IPS-18a (cell line): ENCODE data around the gene COL13A1.

Source experiments
- H3K27ac ChIP-seq: one replicate; pipeline ENCODE4 v1.5.1; 2013; ENCODE audit warnings: low read length
- H3K27me3 ChIP-seq: one replicate; pipeline ENCODE4 v1.6.1; 2013; ENCODE audit warnings: mild to moderate bottlenecking, low read length; ENCODE audit not compliant: control insufficient read depth, insufficient read depth
- H3K36me3 ChIP-seq: one replicate; pipeline ENCODE4 v1.6.1; 2013; ENCODE audit warnings: low read depth, low read length; ENCODE audit not compliant: control insufficient read depth
- H3K4me1 ChIP-seq: one replicate; pipeline ENCODE4 v1.6.1; 2013; ENCODE audit warnings: low read depth, low read length; ENCODE audit not compliant: control insufficient read depth
- H3K4me3 ChIP-seq: one replicate; pipeline ENCODE4 v1.5.1; 2013; ENCODE audit warnings: low read length
- H3K9ac ChIP-seq: one replicate; pipeline ENCODE4 v1.6.1; 2013; ENCODE audit warnings: mild to moderate bottlenecking, low read length, moderate library complexity
- H3K9me3 ChIP-seq: one replicate; pipeline ENCODE4 v1.6.1; 2013; ENCODE audit warnings: low read depth, low read length; ENCODE audit not compliant: control insufficient read depth

Gene COL13A1

DNA sequence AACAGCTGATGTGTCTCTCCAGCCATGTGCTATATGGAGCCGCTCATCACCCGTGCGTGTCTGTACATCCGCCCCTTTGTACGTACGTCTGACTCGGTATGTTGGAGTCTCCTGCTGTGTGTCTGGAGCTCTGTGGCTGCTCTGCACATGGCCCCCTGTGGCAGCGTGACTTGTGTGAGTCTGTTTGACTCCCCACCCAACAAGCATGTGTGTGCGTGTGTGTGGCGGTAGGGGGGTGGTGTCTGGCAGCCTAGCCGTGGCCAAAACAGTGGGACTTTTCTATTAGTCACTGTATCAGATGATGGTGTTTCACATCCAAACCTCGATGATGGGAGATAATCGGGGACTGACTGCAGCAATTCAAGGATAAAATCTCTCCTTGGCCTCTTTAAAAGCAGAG lies 94.1 kb downstream of the COL13A1 start:
- Histone ChIP-seq H3K36me3 (no peaks in the 10 kb centered on the region), H3K9me3 (no peaks in the 10 kb centered on the region), H3K4me1 (peaks cover 10% of the 10 kb centered on the region), H3K9ac (no peak overlapping the region), H3K27me3 (no peaks in the 10 kb centered on the region), H3K4me3 (no peak overlapping the region), H3K27ac (no peak overlapping the region)

- no peaks in the 10 kb centered on the region for H3K27me3 ChIP-seq
- H3K9me3 ChIP-seq = no peaks in the 10 kb centered on the region
- H3K36me3 ChIP-seq = no peaks in the 10 kb centered on the region
- no peak overlapping the region for H3K27ac ChIP-seq
- H3K4me1 ChIP-seq = peaks cover 14% of the 10 kb centered on the region
- H3K9ac ChIP-seq = no peak overlapping the region
- no peak overlapping the region for H3K4me3 ChIP-seq
Observed at GRCh38 chr10:69896606-69897231, 95.0 kb downstream of the COL13A1 start.

DNA sequence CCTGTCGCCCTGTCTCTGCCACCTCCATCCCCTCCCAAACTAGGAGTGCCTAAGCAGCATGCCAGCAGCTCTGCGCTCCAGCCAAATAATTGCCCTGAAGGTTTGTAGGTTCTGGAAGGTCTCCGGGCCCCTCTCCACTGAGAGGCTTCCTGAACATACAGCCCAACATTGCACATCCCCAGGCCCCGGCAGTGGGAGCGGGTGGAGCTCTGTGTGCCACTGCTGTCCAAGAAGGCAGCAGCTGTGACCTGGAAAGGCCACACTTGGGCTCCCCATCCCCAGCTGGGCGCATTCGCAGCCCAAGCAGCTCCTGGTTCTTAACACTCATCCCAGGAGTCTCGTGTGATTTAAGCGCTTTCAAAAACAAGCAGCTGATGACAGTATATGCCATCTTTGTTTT lies 95.7 kb downstream of the COL13A1 start:
- H3K9ac ChIP-seq = no peak overlapping the region
- H3K9me3 ChIP-seq = no peaks in the 10 kb centered on the region
- H3K27me3 ChIP-seq = no peaks in the 10 kb centered on the region
- H3K4me3 ChIP-seq = no peak overlapping the region
- H3K36me3 ChIP-seq = no peaks in the 10 kb centered on the region
- no peak overlapping the region for H3K27ac ChIP-seq
- H3K4me1 ChIP-seq = peaks cover 20% of the 10 kb centered on the region

DNA sequence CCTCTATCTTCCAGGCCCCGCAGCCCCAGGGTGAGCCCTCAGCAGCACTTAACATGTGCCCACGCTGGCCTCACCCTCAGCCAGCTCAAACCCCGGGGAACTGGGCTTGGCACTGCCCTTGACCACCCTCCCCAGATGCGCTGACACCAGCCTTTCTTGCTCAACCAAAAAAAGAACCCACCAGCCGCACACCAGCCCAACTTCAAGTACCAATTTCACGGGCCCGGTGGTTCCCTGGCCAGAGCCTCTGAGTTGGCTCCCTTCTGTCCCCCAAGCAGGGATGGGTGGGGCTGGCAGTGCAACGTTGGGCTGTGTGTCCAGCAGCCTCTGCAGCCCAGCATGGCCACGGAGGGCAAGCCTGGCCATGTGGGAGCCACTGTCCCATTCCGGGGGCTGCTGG lies 96.3 kb downstream of the COL13A1 start:
- Histone ChIP-seq H3K27ac (no peak overlapping the region), H3K36me3 (no peaks in the 10 kb centered on the region), H3K9ac (no peak overlapping the region), H3K27me3 (no peaks in the 10 kb centered on the region), H3K9me3 (no peaks in the 10 kb centered on the region), H3K4me3 (no peak overlapping the region), H3K4me1 (peaks cover 20% of the 10 kb centered on the region)

- Histone ChIP-seq H3K4me1 (peaks cover 20% of the 10 kb centered on the region), H3K27ac (no peak overlapping the region), H3K36me3 (no peaks in the 10 kb centered on the region), H3K9me3 (no peaks in the 10 kb centered on the region), H3K4me3 (no peak overlapping the region), H3K27me3 (no peaks in the 10 kb centered on the region), H3K9ac (no peak overlapping the region)
Observed at GRCh38 chr10:69898524-69898923, 96.8 kb downstream of the COL13A1 start.

DNA sequence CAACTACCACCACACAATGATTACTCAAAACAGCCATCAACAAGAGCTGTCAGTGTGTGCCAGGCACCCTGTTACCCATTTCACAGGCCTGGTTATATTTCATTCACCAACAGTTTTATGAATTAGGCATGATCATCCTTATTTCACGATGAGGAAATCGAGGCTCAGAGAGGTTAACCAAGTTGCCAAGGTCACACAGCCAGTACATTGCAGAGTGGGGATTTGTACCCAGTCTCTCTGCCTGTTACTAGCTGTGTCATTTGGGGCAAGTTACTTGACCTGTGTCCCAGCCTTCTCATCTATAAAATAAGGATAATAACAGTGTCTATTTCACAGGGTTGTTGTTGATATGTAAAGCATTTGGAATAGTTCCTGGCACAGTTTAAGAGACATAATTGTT lies 97.2 kb downstream of the COL13A1 start:
- H3K4me3 ChIP-seq = no peak overlapping the region
- no peak overlapping the region for H3K9ac ChIP-seq
- peaks cover 20% of the 10 kb centered on the region for H3K4me1 ChIP-seq
- no peaks in the 10 kb centered on the region for H3K36me3 ChIP-seq
- H3K27me3 ChIP-seq = no peaks in the 10 kb centered on the region
- H3K27ac ChIP-seq = no peak overlapping the region
- H3K9me3 ChIP-seq = no peaks in the 10 kb centered on the region

GRCh38 chr10:69899727-69900595 lies 98.3 kb downstream of the COL13A1 start:
- H3K4me1 ChIP-seq = peaks cover 20% of the 10 kb centered on the region
- H3K9me3 ChIP-seq = no peaks in the 10 kb centered on the region
- no peak overlapping the region for H3K27ac ChIP-seq
- H3K4me3 ChIP-seq = no peak overlapping the region
- H3K36me3 ChIP-seq = no peaks in the 10 kb centered on the region
- H3K27me3 ChIP-seq = no peaks in the 10 kb centered on the region
- H3K9ac ChIP-seq = no peak overlapping the region

- H3K36me3 ChIP-seq = no peaks in the 10 kb centered on the region
- no peaks in the 10 kb centered on the region for H3K9me3 ChIP-seq
- H3K4me3 ChIP-seq = no peak overlapping the region
- H3K9ac ChIP-seq = no peak overlapping the region
- peaks cover 20% of the 10 kb centered on the region for H3K4me1 ChIP-seq
- H3K27ac ChIP-seq = no peak overlapping the region
- H3K27me3 ChIP-seq = no peaks in the 10 kb centered on the region
Observed at GRCh38 chr10:69901022-69901421, 99.3 kb downstream of the COL13A1 start.

DNA sequence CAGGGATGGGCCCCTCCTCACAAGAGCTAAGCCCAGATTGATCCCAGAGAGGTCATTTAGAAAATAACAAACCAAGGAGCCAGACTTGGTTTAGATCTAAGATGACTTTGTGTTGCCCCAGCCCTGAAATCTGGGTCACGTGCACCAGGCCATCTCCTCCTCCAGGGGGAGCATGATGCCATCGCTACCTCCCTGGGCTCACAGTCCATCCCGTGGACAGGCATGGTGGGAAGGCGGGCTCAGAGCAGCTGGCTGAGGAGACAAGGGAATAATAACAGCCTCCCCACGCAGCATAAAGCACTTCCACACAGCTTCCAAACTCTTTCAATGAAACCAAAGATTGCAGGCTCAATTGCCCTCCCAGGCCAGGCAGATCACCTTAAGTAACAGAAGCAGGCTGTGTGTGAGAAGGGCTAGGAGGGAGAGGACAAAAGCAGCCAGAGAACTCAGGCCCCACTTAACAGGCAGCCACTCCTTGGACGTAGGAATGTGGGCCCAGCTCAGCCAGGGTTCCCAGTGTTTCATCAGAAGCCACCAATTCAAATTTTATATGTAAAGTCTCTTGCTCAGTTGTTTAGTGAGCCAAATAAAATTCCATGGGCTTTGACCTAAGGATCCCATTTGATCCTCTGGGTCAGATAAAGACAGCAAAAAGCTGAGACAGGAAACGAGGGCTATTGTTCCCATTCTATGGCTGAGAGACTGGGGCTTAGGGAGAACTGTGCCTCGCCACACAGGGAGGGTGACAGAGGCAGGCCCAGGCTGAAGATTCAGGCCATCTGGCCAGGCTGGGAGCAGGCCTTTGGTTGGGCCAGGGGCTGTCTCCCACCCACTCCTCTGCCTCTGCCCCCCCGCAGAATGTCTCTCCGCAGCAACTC lies 100.2 kb downstream of the COL13A1 start:
- Histone ChIP-seq H3K27ac (no peak overlapping the region), H3K4me3 (no peak overlapping the region), H3K27me3 (no peaks in the 10 kb centered on the region), H3K9ac (no peak overlapping the region), H3K4me1 (peaks cover 20% of the 10 kb centered on the region), H3K36me3 (no peaks in the 10 kb centered on the region), H3K9me3 (no peaks in the 10 kb centered on the region)

DNA sequence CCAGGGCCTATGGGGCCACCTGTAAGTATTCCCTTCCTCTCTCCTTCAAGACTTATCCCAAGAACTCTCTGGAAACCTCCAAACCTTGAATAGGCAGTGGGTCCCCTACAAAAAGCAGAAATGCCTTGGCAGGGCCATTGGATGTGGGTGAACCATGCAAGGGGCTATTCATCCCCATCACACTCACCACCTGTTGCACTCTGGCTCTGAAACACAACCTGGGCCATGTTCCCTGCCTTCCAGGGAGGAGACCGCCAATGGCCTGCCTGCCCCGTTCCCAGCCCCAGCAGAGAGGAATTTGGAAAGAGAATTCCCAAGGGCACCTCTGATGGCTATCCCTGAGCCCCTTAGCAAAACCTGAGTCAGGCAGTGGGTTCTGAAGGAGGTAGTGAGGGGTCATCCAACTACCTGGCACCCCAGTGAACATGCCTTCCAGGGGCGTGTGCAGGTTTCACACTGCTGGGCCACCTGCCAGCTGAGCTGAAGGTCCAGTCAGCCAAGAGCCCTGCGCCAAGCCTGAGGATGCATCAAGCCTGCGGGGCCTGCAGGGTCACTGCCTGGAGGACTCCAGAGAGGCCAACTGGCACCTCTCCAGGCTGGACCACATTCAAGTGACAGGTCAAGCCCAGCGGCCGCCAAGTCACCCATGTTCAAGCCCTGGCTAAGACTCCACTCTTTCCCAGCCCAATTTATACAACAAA lies 101.3 kb downstream of the COL13A1 start:
- no peak overlapping the region for H3K27ac ChIP-seq
- H3K9me3 ChIP-seq = no peaks in the 10 kb centered on the region
- H3K27me3 ChIP-seq = no peaks in the 10 kb centered on the region
- no peak overlapping the region for H3K4me3 ChIP-seq
- no peaks in the 10 kb centered on the region for H3K36me3 ChIP-seq
- no peak overlapping the region for H3K9ac ChIP-seq
- H3K4me1 ChIP-seq = peaks cover 17% of the 10 kb centered on the region

- Histone ChIP-seq H3K27me3 (no peaks in the 10 kb centered on the region), H3K4me3 (no peak overlapping the region), H3K9me3 (no peaks in the 10 kb centered on the region), H3K4me1 (peaks cover 12% of the 10 kb centered on the region), H3K36me3 (no peaks in the 10 kb centered on the region), H3K9ac (no peak overlapping the region), H3K27ac (no peak overlapping the region)
Observed at GRCh38 chr10:69904533-69904932, 102.8 kb downstream of the COL13A1 start.
